Measurements from ENCODE around the gene NCF2.

DNA sequence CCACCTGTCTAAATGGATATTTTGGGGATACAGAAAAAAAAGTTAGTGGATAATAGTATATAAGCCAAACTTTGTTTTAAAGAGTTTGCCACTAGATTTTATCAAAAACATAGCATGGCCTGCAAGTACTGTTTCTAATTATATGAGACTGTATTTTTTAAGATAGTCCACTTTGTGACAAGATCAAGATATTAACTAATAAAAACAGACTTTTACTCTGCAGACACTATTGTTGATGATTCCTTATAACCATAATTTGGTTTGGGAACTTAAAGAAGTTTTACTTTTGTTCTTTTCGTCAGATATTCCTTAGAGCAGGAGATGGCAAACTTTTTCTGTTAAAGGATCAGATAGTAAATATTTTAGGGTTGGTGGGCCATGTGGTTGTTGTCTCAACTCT is 81.6 kb downstream of the NCF2 start:
- TF ChIP-seq, protein P1, sequence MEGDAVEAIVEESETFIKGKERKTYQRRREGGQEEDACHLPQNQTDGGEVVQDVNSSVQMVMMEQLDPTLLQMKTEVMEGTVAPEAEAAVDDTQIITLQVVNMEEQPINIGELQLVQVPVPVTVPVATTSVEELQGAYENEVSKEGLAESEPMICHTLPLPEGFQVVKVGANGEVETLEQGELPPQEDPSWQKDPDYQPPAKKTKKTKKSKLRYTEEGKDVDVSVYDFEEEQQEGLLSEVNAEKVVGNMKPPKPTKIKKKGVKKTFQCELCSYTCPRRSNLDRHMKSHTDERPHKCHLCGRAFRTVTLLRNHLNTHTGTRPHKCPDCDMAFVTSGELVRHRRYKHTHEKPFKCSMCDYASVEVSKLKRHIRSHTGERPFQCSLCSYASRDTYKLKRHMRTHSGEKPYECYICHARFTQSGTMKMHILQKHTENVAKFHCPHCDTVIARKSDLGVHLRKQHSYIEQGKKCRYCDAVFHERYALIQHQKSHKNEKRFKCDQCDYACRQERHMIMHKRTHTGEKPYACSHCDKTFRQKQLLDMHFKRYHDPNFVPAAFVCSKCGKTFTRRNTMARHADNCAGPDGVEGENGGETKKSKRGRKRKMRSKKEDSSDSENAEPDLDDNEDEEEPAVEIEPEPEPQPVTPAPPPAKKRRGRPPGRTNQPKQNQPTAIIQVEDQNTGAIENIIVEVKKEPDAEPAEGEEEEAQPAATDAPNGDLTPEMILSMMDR (conservative IDR thresholded peaks at IDR 0.05; ENCODE audit: low read depth, low read length), result no peak
- TF ChIP-seq EZH2 (IDR thresholded peaks at IDR 0.05; ENCODE audit: borderline replicate concordance, low read depth, low read length, poor library complexity, severe bottlenecking), result no peak

All from A673 (cell line).